ENCODE measurements around the gene STIM2. TPM values are rescaled to one million over a fixed set of nuclear protein-coding genes. Genes with fewer than 3 reads are reported as not detected.

The STIM2 gene
- total RNA-seq, 1 donor from 2014 or later = 43.9 TPM

GRCh38 chr4:26819026-26819425 lies 41.6 kb upstream of the STIM2 start:
- no peak for DNase-seq
- Histone ChIP-seq H3K4me1 (peaks cover 14% of the 10 kb centered on the region), H3K27me3 (ENCODE audit: low read depth) (no peaks in the 10 kb centered on the region), H3K4me3 (no peak overlapping the region), H3K36me3 (no peaks in the 10 kb centered on the region), H3K9me3 (no peaks in the 10 kb centered on the region), H3K27ac (no peak overlapping the region)
- no peak for TF ChIP-seq CTCF (IDR thresholded peaks at IDR 0.05)
- no peak for ATAC-seq
- intact Hi-C loops (cut with DNase I) = no loop called here

- Histone ChIP-seq H3K4me1 (peaks cover 13% of the 10 kb centered on the region), H3K36me3 (no peaks in the 10 kb centered on the region), H3K9me3 (no peaks in the 10 kb centered on the region), H3K27me3 (ENCODE audit: low read depth) (no peaks in the 10 kb centered on the region), H3K4me3 (no peak overlapping the region), H3K27ac (no peak overlapping the region)
- intact Hi-C loops (cut with DNase I) = no loop called here
- TF ChIP-seq CTCF (IDR thresholded peaks at IDR 0.05) = no peak
- no peak for DNase-seq
- no peak for ATAC-seq
Observed at GRCh38 chr4:26819478-26820095, 41.1 kb upstream of the STIM2 start.

- no peaks in the 10 kb centered on the region for H3K36me3 ChIP-seq
- intact Hi-C loops (cut with DNase I) = no loop called here
- no peaks in the 10 kb centered on the region for H3K9me3 ChIP-seq
- no peak for TF ChIP-seq CTCF (IDR thresholded peaks at IDR 0.05)
- no peaks in the 10 kb centered on the region for H3K27me3 ChIP-seq (ENCODE audit: low read depth)
- DNase-seq = no peak
- H3K27ac ChIP-seq = no peak overlapping the region
- H3K4me1 ChIP-seq = peaks cover 13% of the 10 kb centered on the region
- no peak overlapping the region for H3K4me3 ChIP-seq
- no peak for ATAC-seq
Observed at GRCh38 chr4:26820346-26820745, 40.3 kb upstream of the STIM2 start.

- no peaks in the 10 kb centered on the region for H3K27me3 ChIP-seq (ENCODE audit: low read depth)
- no peak for ATAC-seq
- no peak for TF ChIP-seq CTCF (IDR thresholded peaks at IDR 0.05)
Observed at GRCh38 chr4:26821031-26821430, 39.6 kb upstream of the STIM2 start.

GRCh38 chr4:26821677-26822503 lies 38.8 kb upstream of the STIM2 start:
- H3K27me3 ChIP-seq (ENCODE audit: low read depth) = no peaks in the 10 kb centered on the region
- no peaks in the 10 kb centered on the region for H3K9me3 ChIP-seq
- ATAC-seq (no peak), DNase-seq (no peak)
- no peak overlapping the region for H3K4me3 ChIP-seq
- TF ChIP-seq CTCF (IDR thresholded peaks at IDR 0.05) = no peak
- H3K4me1 ChIP-seq = peaks cover 13% of the 10 kb centered on the region
- H3K27ac ChIP-seq = no peak overlapping the region
- H3K36me3 ChIP-seq = no peaks in the 10 kb centered on the region
- intact Hi-C loops (cut with DNase I) = no loop called here

More at GRCh38 chr4:26821031-26821430, 39.6 kb upstream of the STIM2 start:
- no peak for DNase-seq
- H3K4me1 ChIP-seq = peaks cover 13% of the 10 kb centered on the region
- H3K27ac ChIP-seq = no peak overlapping the region
- no peak overlapping the region for H3K4me3 ChIP-seq
- H3K9me3 ChIP-seq = no peaks in the 10 kb centered on the region
- intact Hi-C loops (cut with DNase I) = no loop called here
- no peaks in the 10 kb centered on the region for H3K36me3 ChIP-seq

All from lower lobe of right lung (tissue), 2 donors.